Thyroid gland (tissue), 4 donors: ENCODE data around the gene MSX1. TPM values are rescaled to one million over a fixed set of nuclear protein-coding genes. Genes with fewer than 3 reads are reported as not detected.

Experiments used
- DNase-seq, 2 donors: peaks; one replicate each; pipeline ENCODE4 v3.0.0-alpha.2; 2019
- H3K27ac ChIP-seq, 3 donors: fragments of 200-600 bp; sonication (generic); 1 replicate in 2 of 3; 2 replicates in 1 of 3; pipeline ENCODE4 v1.5.1; 2016 to 2019; ENCODE audit warnings: mild to moderate bottlenecking in 1 of 3, moderate library complexity in 1 of 3
- H3K27me3 ChIP-seq: fragments of 200-600 bp; sonication (generic); one replicate; pipeline ENCODE4 v1.5.1; 2019
- H3K36me3 ChIP-seq, 2 donors: fragments of 200-600 bp; sonication (generic); one replicate each; pipeline ENCODE4 v1.5.1; 2016 to 2019
- H3K4me1 ChIP-seq, 2 donors: fragments of 200-600 bp; sonication (generic); one replicate each; pipeline ENCODE4 v1.5.1; 2017 to 2019
- H3K4me3 ChIP-seq, 3 donors: fragments of 200-600 bp; sonication (generic); replicated peaks in 1 of 3; 1 replicate in 2 of 3; 2 replicates in 1 of 3; pipeline ENCODE4 v1.5.1; 2016; ENCODE audit warnings: mild to moderate bottlenecking in 1 of 3
- H3K9me3 ChIP-seq: fragments of 200-600 bp; sonication (generic); one replicate; pipeline ENCODE4 v1.5.1; 2017
- POLR2A ChIP-seq, 2 donors: fragments of 450-650 bp; IDR thresholded peaks; one replicate each; pipeline ENCODE4 v1.6.1; 2017; ENCODE audit warnings: antibody characterized with exemption in 2 of 2, mild to moderate bottlenecking in 2 of 2, moderate library complexity in 1 of 2
- WGBS, 2 donors: methylation state at CpG; one replicate each; pipeline ENCODE4 v1.1.5; 2017; 5-methylcytosine and 5-hydroxymethylcytosine counted together
- intact Hi-C: fragments of 100-400 bp; cut with DNase I; formaldehyde crosslinking; loops from one replicate; pipeline ENCODE4 v1.15.1; 2023
- total RNA-seq, 4 donors: library from RNA; depleted of rRNA; stranded (reverse); fragments of >200 nt; gene quantifications; one replicate each; pipeline ENCODE4 v1.2.3, GENCODE V29; 2016
- TF ChIP-seq, protein P1 (sequence below), 6 experiments: fragments of 200-600 bp in 3 of 6; fragments of 450-650 bp in 3 of 6; sonication (generic) in 3 of 6; IDR thresholded peaks; one replicate each; pipeline ENCODE4 v1.5.1; 2016 to 2019; ENCODE audit warnings: antibody characterized with exemption in 6 of 6, mild to moderate bottlenecking in 2 of 6, inconsistent platforms in 1 of 6, moderate library complexity in 1 of 6

MSX1 gene
- total RNA-seq, 4 donors from 2014 or later = 5.0 to 20.8 (median 12.9) TPM

DNA sequence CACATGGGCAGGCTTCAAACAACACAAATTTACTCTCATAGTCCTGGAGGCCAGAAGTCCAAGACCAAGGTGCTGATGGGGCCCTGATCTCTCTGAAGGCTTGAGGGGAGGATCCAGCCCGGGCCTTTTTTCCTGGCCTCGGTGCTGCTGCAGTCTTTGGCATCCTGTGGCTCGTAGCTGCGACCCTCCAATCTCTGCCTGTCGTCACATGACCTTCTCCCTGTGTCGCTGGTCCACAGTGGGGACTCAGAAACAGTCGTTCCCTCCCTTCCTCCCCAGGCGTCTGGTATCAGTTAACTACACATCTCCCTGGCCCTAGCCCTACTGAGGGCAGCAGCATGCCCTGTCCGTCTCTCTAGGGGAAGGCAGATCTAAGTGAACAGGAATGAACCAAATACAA, 19.1 kb upstream of the MSX1 start:
- Histone ChIP-seq H3K4me1 (no peaks in the 10 kb centered on the region), H3K27ac (no peak overlapping the region), H3K9me3 (no peaks in the 10 kb centered on the region), H3K36me3 (no peaks in the 10 kb centered on the region), H3K4me3 (no peak overlapping the region), H3K27me3 (no peaks in the 10 kb centered on the region)
- WGBS, 2 donors = 43 to 51% methylated on average over 7 to 9 of the region's 9 CpGs
- no peak for DNase-seq
- TF ChIP-seq, protein P1, sequence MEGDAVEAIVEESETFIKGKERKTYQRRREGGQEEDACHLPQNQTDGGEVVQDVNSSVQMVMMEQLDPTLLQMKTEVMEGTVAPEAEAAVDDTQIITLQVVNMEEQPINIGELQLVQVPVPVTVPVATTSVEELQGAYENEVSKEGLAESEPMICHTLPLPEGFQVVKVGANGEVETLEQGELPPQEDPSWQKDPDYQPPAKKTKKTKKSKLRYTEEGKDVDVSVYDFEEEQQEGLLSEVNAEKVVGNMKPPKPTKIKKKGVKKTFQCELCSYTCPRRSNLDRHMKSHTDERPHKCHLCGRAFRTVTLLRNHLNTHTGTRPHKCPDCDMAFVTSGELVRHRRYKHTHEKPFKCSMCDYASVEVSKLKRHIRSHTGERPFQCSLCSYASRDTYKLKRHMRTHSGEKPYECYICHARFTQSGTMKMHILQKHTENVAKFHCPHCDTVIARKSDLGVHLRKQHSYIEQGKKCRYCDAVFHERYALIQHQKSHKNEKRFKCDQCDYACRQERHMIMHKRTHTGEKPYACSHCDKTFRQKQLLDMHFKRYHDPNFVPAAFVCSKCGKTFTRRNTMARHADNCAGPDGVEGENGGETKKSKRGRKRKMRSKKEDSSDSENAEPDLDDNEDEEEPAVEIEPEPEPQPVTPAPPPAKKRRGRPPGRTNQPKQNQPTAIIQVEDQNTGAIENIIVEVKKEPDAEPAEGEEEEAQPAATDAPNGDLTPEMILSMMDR (IDR thresholded peaks at IDR 0.05) = no peak
- TF ChIP-seq POLR2A (IDR thresholded peaks at IDR 0.05) = no peak
- intact Hi-C loops = no loop called here

DNA sequence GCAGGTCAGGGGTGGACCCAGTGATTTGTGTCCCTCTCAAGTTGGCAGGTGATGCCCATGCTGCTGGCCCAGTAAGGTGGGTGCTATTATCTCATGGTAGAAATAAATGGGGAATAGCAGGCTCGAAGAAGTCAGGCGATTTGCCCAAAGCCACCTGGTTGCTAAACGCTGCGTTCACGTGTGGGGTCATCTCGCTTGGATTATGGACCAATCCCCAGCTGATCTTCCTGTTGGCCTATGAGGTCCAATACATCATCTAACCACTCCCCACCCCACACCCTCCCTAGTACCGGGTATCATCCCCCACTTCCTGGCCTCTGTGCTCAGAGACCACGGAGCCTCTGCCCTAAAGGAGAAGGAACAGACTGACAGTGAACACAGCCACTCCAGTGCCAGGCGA, 18.3 kb upstream of the MSX1 start:
- TF ChIP-seq, protein P1 (IDR thresholded peaks at IDR 0.05) = no peak
- TF ChIP-seq POLR2A (IDR thresholded peaks at IDR 0.05) = no peak
- no peak for DNase-seq
- intact Hi-C loops = no loop called here
- Histone ChIP-seq H3K4me3 (no peak overlapping the region), H3K27ac (no peak overlapping the region), H3K36me3 (no peaks in the 10 kb centered on the region), H3K9me3 (no peaks in the 10 kb centered on the region), H3K27me3 (no peaks in the 10 kb centered on the region), H3K4me1 (no peaks in the 10 kb centered on the region)
- 88 to 89% methylated on average over 7 to 9 of the region's 9 CpGs for WGBS, 2 donors

DNA sequence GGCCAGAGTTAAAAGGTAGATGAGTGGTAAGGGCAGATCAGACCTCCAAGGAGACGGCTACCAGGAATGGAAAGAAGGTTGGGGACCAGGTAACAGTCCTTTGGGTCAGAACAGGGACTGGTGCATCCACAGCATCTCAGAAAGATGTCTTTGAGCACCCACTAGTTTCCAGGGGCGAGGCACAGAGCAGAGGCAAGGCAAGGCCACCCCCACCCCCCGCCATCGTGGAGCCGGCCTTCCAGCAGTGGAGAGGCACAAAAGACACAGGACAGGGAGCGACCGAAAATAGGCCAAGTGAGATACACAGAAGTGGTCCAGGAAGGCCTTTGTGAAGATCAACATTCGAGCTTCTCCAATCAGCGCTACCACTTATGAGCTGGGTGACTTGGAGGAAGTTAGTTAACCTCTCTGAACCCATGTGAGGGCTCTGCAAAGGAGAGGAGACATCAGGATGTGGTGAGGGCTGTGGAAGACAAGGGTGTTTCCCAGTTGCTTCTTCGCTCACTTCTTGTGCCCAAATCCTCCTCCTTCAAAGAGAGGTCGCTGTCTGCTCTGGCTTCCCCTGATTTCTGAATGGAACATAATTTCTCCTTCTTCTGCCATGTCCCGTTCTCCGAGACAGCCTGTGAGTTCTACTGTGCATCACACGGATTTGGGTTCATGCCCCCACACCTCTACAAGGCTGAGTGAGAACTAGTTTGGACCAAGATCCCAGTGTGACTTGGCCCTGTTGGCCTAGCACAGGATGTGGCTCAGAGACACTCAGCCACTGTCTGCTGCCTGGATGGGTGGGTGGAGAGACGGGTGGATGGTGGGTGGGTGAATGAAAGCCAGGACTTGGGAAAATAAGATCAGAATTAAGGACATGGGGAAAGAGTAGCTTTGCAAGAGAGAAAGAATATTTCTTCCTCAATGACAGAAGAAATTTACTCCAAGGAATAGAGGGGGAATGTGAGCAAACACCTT, 16.7 kb upstream of the MSX1 start:
- TF ChIP-seq, protein P1 (IDR thresholded peaks at IDR 0.05) = no peak
- no peak for TF ChIP-seq POLR2A (IDR thresholded peaks at IDR 0.05)
- Histone ChIP-seq H3K36me3 (no peaks in the 10 kb centered on the region), H3K27ac (no peak overlapping the region), H3K4me3 (no peak overlapping the region), H3K4me1 (no peaks in the 10 kb centered on the region), H3K27me3 (no peaks in the 10 kb centered on the region), H3K9me3 (no peaks in the 10 kb centered on the region)
- 83 to 84% methylated on average over 15 of the region's 15 CpGs for WGBS, 2 donors
- intact Hi-C loops = no loop called here
- DNase-seq = no peak

- no peaks in the 10 kb centered on the region for H3K36me3 ChIP-seq
- no peak overlapping the region for H3K4me3 ChIP-seq
- H3K9me3 ChIP-seq = no peaks in the 10 kb centered on the region
- intact Hi-C loops = no loop called here
- no peak for DNase-seq
- H3K4me1 ChIP-seq = no peaks in the 10 kb centered on the region
- H3K27me3 ChIP-seq = no peaks in the 10 kb centered on the region
- no peak overlapping the region for H3K27ac ChIP-seq
- WGBS, 2 donors = 15 to 38% methylated on average over 7 to 16 of the region's 16 CpGs
- TF ChIP-seq, protein P1 (IDR thresholded peaks at IDR 0.05) = no peak
- no peak for TF ChIP-seq POLR2A (IDR thresholded peaks at IDR 0.05)
These were observed 15.7 kb upstream of the MSX1 start for GRCh38 chr4:4843635-4844291.

DNA sequence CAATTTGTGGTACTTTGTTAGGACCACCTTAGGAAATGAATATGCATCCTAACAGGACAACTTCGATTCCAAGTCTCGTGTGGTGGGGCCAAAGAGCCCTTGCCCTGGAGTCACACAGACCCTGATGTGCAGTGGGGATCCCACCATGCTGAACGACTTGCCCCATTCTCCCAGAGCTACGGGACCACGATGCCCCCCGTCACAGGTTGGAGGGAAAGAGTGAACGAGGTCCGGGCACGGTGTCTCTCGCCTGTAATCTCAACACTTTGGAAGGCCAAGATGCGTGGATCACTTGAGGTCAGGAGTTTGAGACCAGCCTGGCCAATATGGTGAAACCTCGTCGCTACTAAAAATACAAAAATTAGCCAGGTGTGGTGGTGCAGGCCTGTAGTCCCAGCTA, 14.4 kb upstream of the MSX1 start:
- H3K27ac ChIP-seq = no peak overlapping the region
- no peaks in the 10 kb centered on the region for H3K9me3 ChIP-seq
- WGBS, 2 donors = 91 to 92% methylated on average over 13 of the region's 13 CpGs
- no peaks in the 10 kb centered on the region for H3K27me3 ChIP-seq
- no peaks in the 10 kb centered on the region for H3K4me1 ChIP-seq
- intact Hi-C loops = no loop called here
- no peak for DNase-seq
- no peaks in the 10 kb centered on the region for H3K36me3 ChIP-seq
- TF ChIP-seq, protein P1 (IDR thresholded peaks at IDR 0.05) = no peak
- no peak for TF ChIP-seq POLR2A (IDR thresholded peaks at IDR 0.05)
- H3K4me3 ChIP-seq = no peak overlapping the region
